ENCODE measurements around the gene TFDP1. TPM values are rescaled to one million over a fixed set of nuclear protein-coding genes. Genes with fewer than 3 reads are reported as not detected.
A peak's percentile ranks its signal among the peaks of the same experiment; 100 is the strongest.

Gene TFDP1
- total RNA-seq, 2 experiments from 2014 or later, result 152 to 153 TPM

GRCh38 chr13:113665597-113666328 lies 81.2 kb downstream of the TFDP1 start:
- Mint-ChIP-seq H3K36me3 (ENCODE audit: low read depth) (no peaks in the 10 kb centered on the region), H3K27ac (no peak overlapping the region), H3K4me1 (no peaks in the 10 kb centered on the region), H3K9me3 (peaks cover 6% of the 10 kb centered on the region), H3K27me3 (peaks cover 7% of the 10 kb centered on the region), H3K4me3 (no peak overlapping the region)
- ChIA-PET CTCF (interaction anchor here (1.1 to 1.3 kb wide), 2 partner anchors 59 to 75 kb away, joined by 6 read pairs; no protein-coding TSS in a partner anchor), POLR2A (no interaction called here)
- DNase-seq, result no peak

- Mint-ChIP-seq H3K27ac (no peak overlapping the region), H3K4me1 (no peaks in the 10 kb centered on the region), H3K4me3 (no peak overlapping the region), H3K9me3 (peaks cover under 1% of the 10 kb centered on the region), H3K27me3 (peaks cover 1% of the 10 kb centered on the region), H3K36me3 (ENCODE audit: low read depth) (no peaks in the 10 kb centered on the region)
- DNase-seq, result no peak
- ChIA-PET POLR2A (no interaction called here), CTCF (interaction anchor here (0.6 to 1.1 kb wide), 2 partner anchors 74 to 122 kb away, joined by 3 to 6 read pairs; no protein-coding TSS in a partner anchor)
Measured at GRCh38 chr13:113666329-113666670, 81.7 kb downstream of the TFDP1 start.

- Mint-ChIP-seq H3K36me3 (ENCODE audit: low read depth) (no peaks in the 10 kb centered on the region), H3K9me3 (peaks cover under 1% of the 10 kb centered on the region), H3K27ac (no peak within 1 kb of the TSS), H3K27me3 (no peaks in the 10 kb centered on the region), H3K4me1 (no peaks in the 10 kb centered on the region), H3K4me3 (no peak within 1 kb of the TSS)
- ChIA-PET CTCF (interaction anchor here (0.6 to 1.5 kb wide), 2 partner anchors 57 to 122 kb away, joined by 3 to 5 read pairs; no protein-coding TSS in a partner anchor), POLR2A (no interaction called here)
- DNase-seq, result no peak
Measured at GRCh38 chr13:113666951-113667701, 82.6 kb downstream of the TFDP1 start, which contains the start of gene GRK1. Gene GRK1 (plus strand): TSS chr13:113667219. CDS start chr13:113667387, 168 bp downstream.

- Mint-ChIP-seq H3K9me3 (peaks cover 3% of the 10 kb centered on the region), H3K27ac (no peak overlapping the region), H3K4me3 (no peak overlapping the region), H3K36me3 (ENCODE audit: low read depth) (no peaks in the 10 kb centered on the region), H3K27me3 (no peaks in the 10 kb centered on the region), H3K4me1 (no peaks in the 10 kb centered on the region)
- DNase-seq, result no peak
- ChIA-PET POLR2A (no interaction called here), CTCF (interaction anchor here (1.5 kb wide), 1 partner anchor 57 kb away, joined by 5 read pairs; no protein-coding TSS in a partner anchor)
Measured at GRCh38 chr13:113667771-113668490, 83.4 kb downstream of the TFDP1 start.

GRCh38 chr13:113668491-113668971 lies 84.0 kb downstream of the TFDP1 start:
- Mint-ChIP-seq H3K36me3 (ENCODE audit: low read depth) (no peaks in the 10 kb centered on the region), H3K9me3 (peaks cover 3% of the 10 kb centered on the region), H3K27ac (no peak overlapping the region), H3K27me3 (no peaks in the 10 kb centered on the region), H3K4me3 (no peak overlapping the region), H3K4me1 (no peaks in the 10 kb centered on the region)
- ChIA-PET POLR2A (no interaction called here), CTCF (interaction anchor here (1.5 kb wide), 1 partner anchor 56 kb away, joined by 5 read pairs; no protein-coding TSS in a partner anchor)
- no peak for DNase-seq

GRCh38 chr13:113669231-113669754 lies 84.7 kb downstream of the TFDP1 start:
- Mint-ChIP-seq H3K4me3 (no peak overlapping the region), H3K27me3 (no peaks in the 10 kb centered on the region), H3K9me3 (peaks cover 3% of the 10 kb centered on the region), H3K36me3 (ENCODE audit: low read depth) (no peaks in the 10 kb centered on the region), H3K4me1 (no peaks in the 10 kb centered on the region), H3K27ac (no peak overlapping the region)
- DNase-seq, result no peak
- CTCF ChIA-PET, result no interaction called here
- POLR2A ChIA-PET, result no interaction called here

- POLR2A ChIA-PET, result no interaction called here
Measured at GRCh38 chr13:113669755-113670341, 85.3 kb downstream of the TFDP1 start.

GRCh38 chr13:113670541-113670940 lies 86.0 kb downstream of the TFDP1 start:
- Mint-ChIP-seq H3K9me3 (peaks cover 3% of the 10 kb centered on the region), H3K27me3 (no peaks in the 10 kb centered on the region), H3K27ac (no peak overlapping the region), H3K36me3 (ENCODE audit: low read depth) (no peaks in the 10 kb centered on the region), H3K4me3 (no peak overlapping the region), H3K4me1 (no peaks in the 10 kb centered on the region)
- ChIA-PET CTCF (interaction anchor here (1.4 kb wide), 1 partner anchor 54 kb away, joined by 4 read pairs; no protein-coding TSS in a partner anchor), POLR2A (no interaction called here)
- no peak for DNase-seq

More at GRCh38 chr13:113669755-113670341, 85.3 kb downstream of the TFDP1 start:
- DNase-seq, result no peak
- CTCF ChIA-PET, result no interaction called here
- Mint-ChIP-seq H3K27ac (no peak overlapping the region), H3K4me1 (no peaks in the 10 kb centered on the region), H3K4me3 (no peak overlapping the region), H3K36me3 (ENCODE audit: low read depth) (no peaks in the 10 kb centered on the region), H3K9me3 (peaks cover 3% of the 10 kb centered on the region), H3K27me3 (no peaks in the 10 kb centered on the region)

GRCh38 chr13:113671066-113672001 lies 86.8 kb downstream of the TFDP1 start:
- DNase-seq, result no peak

GRCh38 chr13:113672002-113672651 lies 87.6 kb downstream of the TFDP1 start:
- peaks cover 3% of the 10 kb centered on the region for H3K9me3 Mint-ChIP-seq

More at GRCh38 chr13:113671066-113672001, 86.8 kb downstream of the TFDP1 start:
- Mint-ChIP-seq H3K4me1 (no peaks in the 10 kb centered on the region), H3K36me3 (ENCODE audit: low read depth) (no peaks in the 10 kb centered on the region), H3K27me3 (no peaks in the 10 kb centered on the region), H3K4me3 (no peak overlapping the region), H3K27ac (no peak overlapping the region), H3K9me3 (peaks cover 3% of the 10 kb centered on the region)
- POLR2A ChIA-PET, result no interaction called here
- CTCF ChIA-PET, result interaction anchor here (1.4 kb wide), 1 partner anchor 53 kb away, joined by 4 read pairs; no protein-coding TSS in a partner anchor

More at GRCh38 chr13:113672002-113672651, 87.6 kb downstream of the TFDP1 start:
- ChIA-PET CTCF (interaction anchor here (1.4 kb wide), 1 partner anchor 53 kb away, joined by 4 read pairs; no protein-coding TSS in a partner anchor), POLR2A (no interaction called here)
- no peak overlapping the region for H3K4me3 Mint-ChIP-seq
- H3K36me3 Mint-ChIP-seq (ENCODE audit: low read depth), result no peaks in the 10 kb centered on the region
- no peaks in the 10 kb centered on the region for H3K27me3 Mint-ChIP-seq
- no peaks in the 10 kb centered on the region for H3K4me1 Mint-ChIP-seq
- peak overlapping the region; percentile 0 for H3K27ac Mint-ChIP-seq
- no peak for DNase-seq

Measured in activated CD4-positive, alpha-beta T cell treated with anti-CD3 and anti-CD28 coated beads, Interleukin-2, amount 10 ng/mL, durations not matched to agents 7 days and 5 days (primary cell).